Measurements from ENCODE around the gene MMADHC. TPM values are rescaled to one million over a fixed set of nuclear protein-coding genes. Genes with fewer than 3 reads are reported as not detected.
A peak's percentile ranks its signal among the peaks of the same experiment; 100 is the strongest.

The MMADHC gene
- total RNA-seq (140 TPM), polyA plus RNA-seq (88.5 TPM)

GRCh38 chr2:149587220-149587949 is at the start of gene MMADHC:
Gene MMADHC (minus strand): TSS chr2:149587775. CDS start chr2:149587097, 678 bp downstream.
- under 1% methylated on average over 45 of the region's 45 CpGs for WGBS
- Histone ChIP-seq H3K36me3 (ENCODE audit: insufficient read depth) (peaks cover 3% of the 10 kb centered on the region), H3K4me1 (ENCODE audit: insufficient read depth) (no peaks in the 10 kb centered on the region), H3K4me3 (ENCODE audit: low read depth, low read length) (peak within 1 kb of the TSS; percentile 64), H3K27ac (ENCODE audit: low read depth) (peak within 1 kb of the TSS; percentile 91)
- peak; percentile 87 for DNase-seq (ENCODE audit: extremely low spot score)

GRCh38 chr2:149634103-149634502 is 46.5 kb upstream of the MMADHC start:
- DNase-seq (ENCODE audit: extremely low spot score), result no peak
- no peaks in the 10 kb centered on the region for H3K4me1 ChIP-seq (ENCODE audit: insufficient read depth)
- WGBS, result 48% methylated on average over 5 of the region's 5 CpGs

GRCh38 chr2:149630445-149630844 is 42.9 kb upstream of the MMADHC start:
- Histone ChIP-seq H3K27ac (ENCODE audit: low read depth) (no peak overlapping the region), H3K4me3 (ENCODE audit: low read depth, low read length) (no peak overlapping the region), H3K4me1 (ENCODE audit: insufficient read depth) (no peaks in the 10 kb centered on the region), H3K36me3 (ENCODE audit: insufficient read depth) (no peaks in the 10 kb centered on the region)
- 99% methylated on average over 1 of the region's 1 CpG for WGBS
- no peak for DNase-seq (ENCODE audit: extremely low spot score)

More at GRCh38 chr2:149634103-149634502, 46.5 kb upstream of the MMADHC start:
- Histone ChIP-seq H3K4me3 (ENCODE audit: low read depth, low read length) (no peak overlapping the region), H3K36me3 (ENCODE audit: insufficient read depth) (no peaks in the 10 kb centered on the region), H3K27ac (ENCODE audit: low read depth) (no peak overlapping the region)

- no peaks in the 10 kb centered on the region for H3K4me1 ChIP-seq (ENCODE audit: insufficient read depth)
- no peak for DNase-seq (ENCODE audit: extremely low spot score)
- H3K27ac ChIP-seq (ENCODE audit: low read depth), result no peak overlapping the region
- no peaks in the 10 kb centered on the region for H3K36me3 ChIP-seq (ENCODE audit: insufficient read depth)
- H3K4me3 ChIP-seq (ENCODE audit: low read depth, low read length), result no peak overlapping the region
Observed at GRCh38 chr2:149629026-149629425, 41.5 kb upstream of the MMADHC start.

GRCh38 chr2:149627111-149627801 is 39.7 kb upstream of the MMADHC start:
- no peaks in the 10 kb centered on the region for H3K4me1 ChIP-seq (ENCODE audit: insufficient read depth)
- WGBS, result 89% methylated on average over 1 of the region's 1 CpG
- H3K27ac ChIP-seq (ENCODE audit: low read depth), result no peak overlapping the region
- DNase-seq (ENCODE audit: extremely low spot score), result no peak
- no peak overlapping the region for H3K4me3 ChIP-seq (ENCODE audit: low read depth, low read length)
- no peaks in the 10 kb centered on the region for H3K36me3 ChIP-seq (ENCODE audit: insufficient read depth)

GRCh38 chr2:149625671-149626070 is 38.1 kb upstream of the MMADHC start:
- no peak for DNase-seq (ENCODE audit: extremely low spot score)
- no peaks in the 10 kb centered on the region for H3K36me3 ChIP-seq (ENCODE audit: insufficient read depth)
- 60% methylated on average over 2 of the region's 2 CpGs for WGBS

GRCh38 chr2:149625271-149625670 is 37.7 kb upstream of the MMADHC start:
- H3K4me1 ChIP-seq (ENCODE audit: insufficient read depth), result no peaks in the 10 kb centered on the region
- DNase-seq (ENCODE audit: extremely low spot score), result no peak
- WGBS, result 44% methylated on average over 3 of the region's 3 CpGs
- H3K36me3 ChIP-seq (ENCODE audit: insufficient read depth), result no peaks in the 10 kb centered on the region
- no peak overlapping the region for H3K4me3 ChIP-seq (ENCODE audit: low read depth, low read length)
- no peak overlapping the region for H3K27ac ChIP-seq (ENCODE audit: low read depth)

More at GRCh38 chr2:149625671-149626070, 38.1 kb upstream of the MMADHC start:
- no peak overlapping the region for H3K4me3 ChIP-seq (ENCODE audit: low read depth, low read length)
- H3K27ac ChIP-seq (ENCODE audit: low read depth), result no peak overlapping the region
- H3K4me1 ChIP-seq (ENCODE audit: insufficient read depth), result no peaks in the 10 kb centered on the region

- Histone ChIP-seq H3K4me1 (ENCODE audit: insufficient read depth) (no peaks in the 10 kb centered on the region), H3K4me3 (ENCODE audit: low read depth, low read length) (no peak overlapping the region), H3K36me3 (ENCODE audit: insufficient read depth) (no peaks in the 10 kb centered on the region), H3K27ac (ENCODE audit: low read depth) (no peak overlapping the region)
- WGBS, result 96% methylated on average over 1 of the region's 1 CpG
- no peak for DNase-seq (ENCODE audit: extremely low spot score)
Observed at GRCh38 chr2:149622343-149622742, 34.8 kb upstream of the MMADHC start.

GRCh38 chr2:149617476-149617875 is 29.9 kb upstream of the MMADHC start:
- no peak overlapping the region for H3K4me3 ChIP-seq (ENCODE audit: low read depth, low read length)

GRCh38 chr2:149616681-149617456 is 29.3 kb upstream of the MMADHC start:
- no peak for DNase-seq (ENCODE audit: extremely low spot score)
- 78% methylated on average over 3 of the region's 3 CpGs for WGBS
- H3K4me3 ChIP-seq (ENCODE audit: low read depth, low read length), result no peak overlapping the region
- H3K4me1 ChIP-seq (ENCODE audit: insufficient read depth), result no peaks in the 10 kb centered on the region
- H3K27ac ChIP-seq (ENCODE audit: low read depth), result no peak overlapping the region
- H3K36me3 ChIP-seq (ENCODE audit: insufficient read depth), result no peaks in the 10 kb centered on the region

More at GRCh38 chr2:149617476-149617875, 29.9 kb upstream of the MMADHC start:
- Histone ChIP-seq H3K36me3 (ENCODE audit: insufficient read depth) (no peaks in the 10 kb centered on the region), H3K27ac (ENCODE audit: low read depth) (no peak overlapping the region), H3K4me1 (ENCODE audit: insufficient read depth) (no peaks in the 10 kb centered on the region)
- no peak for DNase-seq (ENCODE audit: extremely low spot score)

- no peak overlapping the region for H3K4me3 ChIP-seq (ENCODE audit: low read depth, low read length)
- H3K4me1 ChIP-seq (ENCODE audit: insufficient read depth), result no peaks in the 10 kb centered on the region
- no peak overlapping the region for H3K27ac ChIP-seq (ENCODE audit: low read depth)
- WGBS, result 74% methylated on average over 2 of the region's 2 CpGs
- H3K36me3 ChIP-seq (ENCODE audit: insufficient read depth), result no peaks in the 10 kb centered on the region
- no peak for DNase-seq (ENCODE audit: extremely low spot score)
Observed at GRCh38 chr2:149613704-149614103, 26.1 kb upstream of the MMADHC start.

- H3K27ac ChIP-seq (ENCODE audit: low read depth), result no peak overlapping the region
- no peaks in the 10 kb centered on the region for H3K36me3 ChIP-seq (ENCODE audit: insufficient read depth)
- WGBS, result 64% methylated on average over 1 of the region's 1 CpG
- H3K4me1 ChIP-seq (ENCODE audit: insufficient read depth), result no peaks in the 10 kb centered on the region
- DNase-seq (ENCODE audit: extremely low spot score), result no peak
- H3K4me3 ChIP-seq (ENCODE audit: low read depth, low read length), result no peak overlapping the region
Observed at GRCh38 chr2:149612122-149612521, 24.5 kb upstream of the MMADHC start.

- H3K4me3 ChIP-seq (ENCODE audit: low read depth, low read length), result no peak overlapping the region
- H3K4me1 ChIP-seq (ENCODE audit: insufficient read depth), result no peaks in the 10 kb centered on the region
- DNase-seq (ENCODE audit: extremely low spot score), result no peak
- WGBS, result 78% methylated on average over 7 of the region's 7 CpGs
- H3K36me3 ChIP-seq (ENCODE audit: insufficient read depth), result no peaks in the 10 kb centered on the region
- no peak overlapping the region for H3K27ac ChIP-seq (ENCODE audit: low read depth)
Observed at GRCh38 chr2:149611100-149611820, 23.7 kb upstream of the MMADHC start.
